ENCODE data around the gene DOCK10.

- TF ChIP-seq CTCF (IDR thresholded peaks at IDR 0.05), result no peak
- no peak for TF ChIP-seq EZH2 (IDR thresholded peaks at IDR 0.05; ENCODE audit: borderline replicate concordance, insufficient read depth, low read depth, low read length, poor library complexity, severe bottlenecking)
These were observed 206.0 kb downstream of the DOCK10 start for GRCh38 chr2:224836263-224836662.
